Transverse colon (tissue), 4 donors: ENCODE measurements around the gene PPFIA4. TPM values are rescaled to one million over a fixed set of nuclear protein-coding genes. Genes with fewer than 3 reads are reported as not detected.

Experiments
- DNase-seq: peaks from one replicate; pipeline ENCODE4 v3.0.0-alpha.2; 2019
- H3K27ac ChIP-seq, 4 donors: fragments of 200-600 bp; sonication (generic); 2 replicates each; pipeline ENCODE4 v1.5.1; 2016 to 2018; ENCODE audit warnings: inconsistent platforms in 4 of 4
- H3K27me3 ChIP-seq: fragments of 200-600 bp; sonication (generic); 2 replicates; pipeline ENCODE4 v1.5.1; 2017; ENCODE audit warnings: inconsistent platforms
- H3K36me3 ChIP-seq, 4 donors: fragments of 200-600 bp; sonication (generic); 2 replicates each; pipeline ENCODE4 v1.5.1; 2017 to 2019; ENCODE audit warnings: inconsistent platforms in 4 of 4
- H3K4me1 ChIP-seq, 4 donors: fragments of 200-600 bp; sonication (generic); 2 replicates each; pipeline ENCODE4 v1.5.1; 2017 to 2020; ENCODE audit warnings: inconsistent platforms in 4 of 4
- H3K4me3 ChIP-seq, 4 donors: fragments of 200-600 bp; sonication (generic); 1 replicate in 1 of 4; 2 replicates in 3 of 4; pipeline versions ENCODE4 v1.5.1 to v1.6.1; 2017 to 2019; ENCODE audit warnings: inconsistent platforms in 4 of 4
- H3K9me3 ChIP-seq, 2 donors: fragments of 200-600 bp; sonication (generic); 2 replicates each; pipeline ENCODE4 v1.5.1; 2017 to 2019; ENCODE audit warnings: inconsistent platforms in 2 of 2
- CTCF ChIP-seq, 5 experiments: fragments of 200-600 bp in 3 of 5; fragments of 450-650 bp in 2 of 5; sonication (generic) in 3 of 5; IDR thresholded peaks; 1 replicate in 2 of 5; 2 replicates in 3 of 5; pipeline ENCODE4 v1.5.1; 2016 to 2017; ENCODE audit warnings: antibody characterized with exemption in 5 of 5, inconsistent platforms in 3 of 5, mild to moderate bottlenecking in 2 of 5, moderate library complexity in 1 of 5
- EP300 ChIP-seq: sonication (generic); formaldehyde crosslinking; IDR thresholded peaks from one replicate; pipeline ENCODE4 v1.6.1; 2017; ENCODE audit warnings: antibody characterized with exemption, low read depth
- POLR2A ChIP-seq: fragments of 450-650 bp; IDR thresholded peaks from one replicate; pipeline ENCODE4 v1.6.1; 2016; ENCODE audit warnings: antibody characterized with exemption, mild to moderate bottlenecking, moderate library complexity
- POLR2AphosphoS5 ChIP-seq, 3 donors: sonication (generic); formaldehyde crosslinking; IDR thresholded peaks; one replicate each; pipeline ENCODE4 v1.6.1; 2016; ENCODE audit warnings: antibody characterized with exemption in 3 of 3
- WGBS, 2 donors: methylation state at CpG; one replicate each; pipeline ENCODE4 v1.1.5; 2018; ENCODE audit warnings: low coverage in 1 of 2; 5-methylcytosine and 5-hydroxymethylcytosine counted together
- in situ Hi-C, 4 donors: fragments of 200-750 bp; cut with MboI; loops; one replicate each; pipeline versions ENCODE4 v1.15.0 to v1.15.1; 2017; ENCODE audit warnings: low sequenced_read_pairs in 3 of 4, low pct_ligation_motif_present in 1 of 4, low pct_unique_long_range_greater_than_20kb in 1 of 4
- intact Hi-C: fragments of 100-400 bp; cut with DNase I; formaldehyde crosslinking; loops from one replicate; pipeline ENCODE4 v1.15.1; 2023; ENCODE audit warnings: low total_unique reads
- total RNA-seq, 4 donors: library from RNA; depleted of rRNA; stranded (reverse); fragments of >200 nt; gene quantifications; one replicate each; pipeline ENCODE4 v1.1.0, GENCODE V29; 2016

Gene PPFIA4
- total RNA-seq, 4 donors from 2014 or later: 0.41 to 1.1 (median 0.48) TPM; not detected in 1

- Histone ChIP-seq H3K27me3 (peaks cover 8% of the 10 kb centered on the region), H3K27ac (no peak overlapping the region), H3K9me3 (no peaks in the 10 kb centered on the region), H3K36me3 (no peaks in the 10 kb centered on the region), H3K4me1 (no peaks in the 10 kb centered on the region), H3K4me3 (no peak overlapping the region)
- WGBS, 2 donors: 91% methylated on average over 4 of the region's 4 CpGs; no CpG with 5 or more reads in 1 of the 2 donors
- no peak for DNase-seq
- intact Hi-C loops (no loop called here), in situ Hi-C loops (no loop called here)
- TF ChIP-seq CTCF (IDR thresholded peaks at IDR 0.05): no peak
Measured at GRCh38 chr1:203049077-203049476, 22.8 kb downstream of the PPFIA4 start.

GRCh38 chr1:203049576-203050180 is 23.4 kb downstream of the PPFIA4 start:
- intact Hi-C loops: no loop called here
- Histone ChIP-seq H3K9me3 (no peaks in the 10 kb centered on the region), H3K4me3 (no peak overlapping the region), H3K36me3 (no peaks in the 10 kb centered on the region), H3K27ac (no peak overlapping the region), H3K4me1 (no peaks in the 10 kb centered on the region), H3K27me3 (peaks cover 8% of the 10 kb centered on the region)
- in situ Hi-C loops: no loop called here
- 76% methylated on average over 11 of the region's 14 CpGs; no CpG with 5 or more reads in 1 of the 2 donors for WGBS, 2 donors
- DNase-seq: no peak
- TF ChIP-seq POLR2AphosphoS5 (IDR thresholded peaks at IDR 0.05) (no peak), EP300 (no peak), POLR2A (no peak), CTCF (IDR thresholded peaks at IDR 0.05) (no peak)

GRCh38 chr1:203050826-203051225 is 24.5 kb downstream of the PPFIA4 start:
- in situ Hi-C loops: no loop called here
- Histone ChIP-seq H3K36me3 (no peaks in the 10 kb centered on the region), H3K27me3 (peaks cover 8% of the 10 kb centered on the region), H3K4me3 (no peak overlapping the region), H3K4me1 (no peaks in the 10 kb centered on the region), H3K9me3 (no peaks in the 10 kb centered on the region), H3K27ac (no peak overlapping the region)
- no peak for DNase-seq
- WGBS, 2 donors: 77 to 100% methylated on average over 1 to 4 of the region's 4 CpGs
- TF ChIP-seq CTCF (IDR thresholded peaks at IDR 0.05) (no peak), POLR2AphosphoS5 (IDR thresholded peaks at IDR 0.05) (no peak), POLR2A (no peak), EP300 (no peak)
- intact Hi-C loops: no loop called here

- no peak overlapping the region for H3K4me3 ChIP-seq
- no peak for TF ChIP-seq EP300
- TF ChIP-seq POLR2A: no peak
- no peak for TF ChIP-seq CTCF (IDR thresholded peaks at IDR 0.05)
- TF ChIP-seq POLR2AphosphoS5 (IDR thresholded peaks at IDR 0.05): no peak
- H3K27me3 ChIP-seq: peaks cover 8% of the 10 kb centered on the region
- no peaks in the 10 kb centered on the region for H3K9me3 ChIP-seq
- H3K27ac ChIP-seq: no peak overlapping the region
- 52 to 100% methylated on average over 1 to 20 of the region's 20 CpGs for WGBS, 2 donors
- H3K36me3 ChIP-seq: no peaks in the 10 kb centered on the region
- H3K4me1 ChIP-seq: no peaks in the 10 kb centered on the region
- intact Hi-C loops: no loop called here
- DNase-seq: no peak
- in situ Hi-C loops: no loop called here
Measured at GRCh38 chr1:203051841-203052324, 25.6 kb downstream of the PPFIA4 start.
